ENCODE data around the gene ICE2.

- TF ChIP-seq, protein P1, sequence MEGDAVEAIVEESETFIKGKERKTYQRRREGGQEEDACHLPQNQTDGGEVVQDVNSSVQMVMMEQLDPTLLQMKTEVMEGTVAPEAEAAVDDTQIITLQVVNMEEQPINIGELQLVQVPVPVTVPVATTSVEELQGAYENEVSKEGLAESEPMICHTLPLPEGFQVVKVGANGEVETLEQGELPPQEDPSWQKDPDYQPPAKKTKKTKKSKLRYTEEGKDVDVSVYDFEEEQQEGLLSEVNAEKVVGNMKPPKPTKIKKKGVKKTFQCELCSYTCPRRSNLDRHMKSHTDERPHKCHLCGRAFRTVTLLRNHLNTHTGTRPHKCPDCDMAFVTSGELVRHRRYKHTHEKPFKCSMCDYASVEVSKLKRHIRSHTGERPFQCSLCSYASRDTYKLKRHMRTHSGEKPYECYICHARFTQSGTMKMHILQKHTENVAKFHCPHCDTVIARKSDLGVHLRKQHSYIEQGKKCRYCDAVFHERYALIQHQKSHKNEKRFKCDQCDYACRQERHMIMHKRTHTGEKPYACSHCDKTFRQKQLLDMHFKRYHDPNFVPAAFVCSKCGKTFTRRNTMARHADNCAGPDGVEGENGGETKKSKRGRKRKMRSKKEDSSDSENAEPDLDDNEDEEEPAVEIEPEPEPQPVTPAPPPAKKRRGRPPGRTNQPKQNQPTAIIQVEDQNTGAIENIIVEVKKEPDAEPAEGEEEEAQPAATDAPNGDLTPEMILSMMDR (IDR thresholded peaks at IDR 0.05; ENCODE audit: control extremely low read depth in 1 of 3, insufficient read depth in 1 of 3, low read depth in 1 of 3, low read length in 3 of 3): no peak
- TF ChIP-seq POLR2A (IDR thresholded peaks at IDR 0.05; ENCODE audit: control extremely low read depth in 1 of 2, low read depth in 2 of 2, low read length in 2 of 2) (no peak), TCF12 (IDR thresholded peaks at IDR 0.05; ENCODE audit: low read depth, low read length) (no peak), POLR2AphosphoS5 (IDR thresholded peaks at IDR 0.05; ENCODE audit: low read depth, low read length) (no peak), KDM1A (IDR thresholded peaks at IDR 0.05; ENCODE audit: borderline replicate concordance, low read length) (no peak), BCL11A (IDR thresholded peaks at IDR 0.05; ENCODE audit: low read depth in 2 of 2, low read length in 2 of 2) (no peak), GTF2F1 (IDR thresholded peaks at IDR 0.05; ENCODE audit: borderline replicate concordance, low read depth, low read length) (no peak), SRF (IDR thresholded peaks at IDR 0.05; ENCODE audit: low read depth, low read length) (no peak), USF2 (IDR thresholded peaks at IDR 0.05; ENCODE audit: low read length) (no peak)
These were observed 73.5 kb downstream of the ICE2 start for GRCh38 chr15:60405399-60405798.

All from H1 (cell line).